NCI-H2196 (cell line): ENCODE results near the gene TSHZ1.

ENCODE experiments used
- DNase-seq: peaks from one replicate; lab custom pipeline; 2025; ENCODE audit not compliant: unreplicated experiment; lab: John Stamatoyannopoulos, UW

TSHZ1 gene

GRCh38 chr18:75207310-75208154 is 3.1 kb upstream of the TSHZ1 start:
- no peak for DNase-seq

GRCh38 chr18:75208155-75208835 is 2.3 kb upstream of the TSHZ1 start:
- DNase-seq: peak; percentile 28

- no peak for DNase-seq
Measured at GRCh38 chr18:75208836-75209128, 1.8 kb upstream of the TSHZ1 start.

- peak; percentile 67 for DNase-seq
Measured at GRCh38 chr18:75209129-75209950, 1.3 kb upstream of the TSHZ1 start, which contains the start of gene PTGR3. TSS of gene PTGR3 (minus strand) at chr18:75209139. CDS start at chr18:75209058, 81 bp downstream.

GRCh38 chr18:75209951-75210258 is 692 bp upstream of the TSHZ1 start:
- DNase-seq: no peak

- DNase-seq: no peak
Measured at GRCh38 chr18:75211002-75211621, 515 bp downstream of the TSHZ1 start.

GRCh38 chr18:75211626-75211952 is 992 bp downstream of the TSHZ1 start:
- DNase-seq: no peak

GRCh38 chr18:75211953-75212750 is 1.6 kb downstream of the TSHZ1 start:
- no peak for DNase-seq

GRCh38 chr18:75212751-75213090 is 2.1 kb downstream of the TSHZ1 start:
- DNase-seq: no peak

GRCh38 chr18:75213611-75214331 is 3.2 kb downstream of the TSHZ1 start:
- DNase-seq: no peak

GRCh38 chr18:75214332-75214690 is 3.7 kb downstream of the TSHZ1 start:
- DNase-seq: no peak

- no peak for DNase-seq
Measured at GRCh38 chr18:75214766-75215510, 4.3 kb downstream of the TSHZ1 start.

GRCh38 chr18:75215663-75216062 is 5.1 kb downstream of the TSHZ1 start:
- no peak for DNase-seq

- no peak for DNase-seq
Measured at GRCh38 chr18:75216212-75216910, 5.8 kb downstream of the TSHZ1 start.

GRCh38 chr18:75216911-75217689 is 6.5 kb downstream of the TSHZ1 start:
- DNase-seq: no peak

- no peak for DNase-seq
Measured at GRCh38 chr18:75218065-75218923, 7.7 kb downstream of the TSHZ1 start.

GRCh38 chr18:75219745-75220375 is 9.3 kb downstream of the TSHZ1 start:
- DNase-seq: no peak
